ENCODE data around the gene ZCCHC2. TPM values are rescaled to one million over a fixed set of nuclear protein-coding genes. Genes with fewer than 3 reads are reported as not detected.

The ZCCHC2 gene
- total RNA-seq (2014; rRNA removed; shearing (Covaris generic); ENCODE audit: low replicate concordance), result 20.6 and 42.6 TPM in 2 replicates

DNA sequence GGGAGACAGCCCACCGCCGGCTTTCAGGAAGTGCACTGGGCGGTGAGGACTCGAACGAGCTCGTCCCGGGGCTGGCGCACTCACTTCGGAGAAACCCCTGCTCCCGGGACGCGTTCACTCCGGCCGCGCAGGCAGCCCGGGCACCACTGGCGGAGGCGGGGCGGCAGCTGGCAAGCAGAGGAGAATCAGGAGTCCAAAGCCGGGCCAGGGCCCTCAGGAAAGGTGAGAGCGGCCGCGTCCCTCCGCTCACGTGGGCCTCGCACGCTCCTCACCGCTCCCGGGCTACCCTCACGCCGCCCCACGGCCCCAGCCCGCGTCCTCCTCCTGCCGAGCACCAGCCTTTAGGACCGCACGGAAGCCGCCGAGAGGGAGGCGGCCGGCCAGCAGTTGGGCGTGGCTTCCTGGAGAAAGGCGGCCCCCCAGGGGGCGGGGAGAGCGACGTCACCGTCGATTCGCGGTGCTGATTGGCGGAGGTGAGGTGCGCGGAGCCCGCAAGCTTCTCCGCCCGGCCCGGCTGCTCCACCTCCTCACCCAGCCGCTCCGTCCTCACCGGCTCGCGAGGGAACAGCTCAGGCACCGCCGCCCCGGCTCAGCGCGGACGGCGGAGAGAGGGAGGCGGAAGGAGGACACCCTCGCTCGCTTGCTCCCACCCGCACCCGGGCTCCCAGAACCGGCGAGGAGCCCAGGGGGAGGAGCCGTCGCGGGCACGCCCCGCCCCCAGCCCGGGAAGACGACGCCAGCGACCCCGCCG, at the start of gene ZCCHC2:
Gene ZCCHC2, plus strand, starts transcription at position 522 of the 751 bp plus-strand sequence. CDS start 400 bp downstream, outside the sequence.
- Histone ChIP-seq H4K20me1 (ENCODE audit: insufficient read depth, low read depth, low read length) (no peaks in the 10 kb centered on the region), H3K27me3 (ENCODE audit: low read length) (no peaks in the 10 kb centered on the region), H2AFZ (ENCODE audit: low read length) (peak within 1 kb of the TSS; percentile 82), H3K4me1 (ENCODE audit: low read length) (peaks cover 15% of the 10 kb centered on the region), H3K4me3 (ENCODE audit: low read length) (peak within 1 kb of the TSS; percentile 83), H3K36me3 (ENCODE audit: insufficient read depth, low read length) (no peaks in the 10 kb centered on the region), H3K79me2 (ENCODE audit: low read length) (peaks cover 38% of the 10 kb centered on the region), H3K9ac (ENCODE audit: low read length) (peak within 1 kb of the TSS; percentile 94), H3K27ac (ENCODE audit: low read length) (peak within 1 kb of the TSS; percentile 69), H3K9me2 (replicated peaks; ENCODE audit: insufficient read depth, low read length) (no peaks in the 10 kb centered on the region), H3K9me3 (ENCODE audit: low read length) (no peaks in the 10 kb centered on the region), H3K4me2 (ENCODE audit: low read depth, low read length, poor library complexity, severe bottlenecking) (peak within 1 kb of the TSS; percentile 94)
- peak; percentile 99 for DNase-seq

- H3K36me3 ChIP-seq (ENCODE audit: insufficient read depth, low read length), result no peaks in the 10 kb centered on the region
- H2AFZ ChIP-seq (ENCODE audit: low read length), result no peak overlapping the region
- no peak overlapping the region for H3K4me2 ChIP-seq (ENCODE audit: low read depth, low read length, poor library complexity, severe bottlenecking)
- H3K9me2 ChIP-seq (replicated peaks; ENCODE audit: insufficient read depth, low read length), result no peaks in the 10 kb centered on the region
- H3K9me3 ChIP-seq (ENCODE audit: low read length), result peaks cover 11% of the 10 kb centered on the region
- H3K79me2 ChIP-seq (ENCODE audit: low read length), result no peaks in the 10 kb centered on the region
- no peak for DNase-seq
- H3K4me3 ChIP-seq (ENCODE audit: low read length), result no peak overlapping the region
- H3K4me1 ChIP-seq (ENCODE audit: low read length), result no peaks in the 10 kb centered on the region
- H3K27me3 ChIP-seq (ENCODE audit: low read length), result no peaks in the 10 kb centered on the region; the same call in 1 of the 2 replicates
- no peak overlapping the region for H3K9ac ChIP-seq (ENCODE audit: low read length)
- no peaks in the 10 kb centered on the region for H4K20me1 ChIP-seq (ENCODE audit: insufficient read depth, low read depth, low read length)
- no peak overlapping the region for H3K27ac ChIP-seq (ENCODE audit: low read length)
Observed at GRCh38 chr18:62479574-62479973, 43.3 kb upstream of the ZCCHC2 start.

- H3K9me3 ChIP-seq (ENCODE audit: low read length), result peaks cover 11% of the 10 kb centered on the region
- H3K9me2 ChIP-seq (replicated peaks; ENCODE audit: insufficient read depth, low read length), result no peaks in the 10 kb centered on the region
- H4K20me1 ChIP-seq (ENCODE audit: insufficient read depth, low read depth, low read length), result no peaks in the 10 kb centered on the region
- no peaks in the 10 kb centered on the region; the same call in 1 of the 2 replicates for H3K27me3 ChIP-seq (ENCODE audit: low read length)
- H3K79me2 ChIP-seq (ENCODE audit: low read length), result no peaks in the 10 kb centered on the region
- no peak overlapping the region for H2AFZ ChIP-seq (ENCODE audit: low read length)
- no peaks in the 10 kb centered on the region for H3K36me3 ChIP-seq (ENCODE audit: insufficient read depth, low read length)
- DNase-seq, result no peak
- no peaks in the 10 kb centered on the region for H3K4me1 ChIP-seq (ENCODE audit: low read length)
- H3K4me3 ChIP-seq (ENCODE audit: low read length), result no peak overlapping the region
- H3K27ac ChIP-seq (ENCODE audit: low read length), result no peak overlapping the region
- H3K4me2 ChIP-seq (ENCODE audit: low read depth, low read length, poor library complexity, severe bottlenecking), result no peak overlapping the region
- H3K9ac ChIP-seq (ENCODE audit: low read length), result no peak overlapping the region
Observed at GRCh38 chr18:62480927-62481326, 41.9 kb upstream of the ZCCHC2 start.

- Histone ChIP-seq H3K9me3 (ENCODE audit: low read length) (peaks cover 11% of the 10 kb centered on the region), H3K4me2 (ENCODE audit: low read depth, low read length, poor library complexity, severe bottlenecking) (no peak overlapping the region), H3K79me2 (ENCODE audit: low read length) (no peaks in the 10 kb centered on the region), H3K9ac (ENCODE audit: low read length) (no peak overlapping the region), H3K27me3 (ENCODE audit: low read length) (no peaks in the 10 kb centered on the region; the same call in 1 of the 2 replicates), H3K4me1 (ENCODE audit: low read length) (no peaks in the 10 kb centered on the region), H3K27ac (ENCODE audit: low read length) (no peak overlapping the region), H4K20me1 (ENCODE audit: insufficient read depth, low read depth, low read length) (no peaks in the 10 kb centered on the region), H3K9me2 (replicated peaks; ENCODE audit: insufficient read depth, low read length) (no peaks in the 10 kb centered on the region), H3K4me3 (ENCODE audit: low read length) (no peak overlapping the region), H2AFZ (ENCODE audit: low read length) (no peak overlapping the region), H3K36me3 (ENCODE audit: insufficient read depth, low read length) (no peaks in the 10 kb centered on the region)
- DNase-seq, result no peak
Observed at GRCh38 chr18:62484941-62485340, 37.9 kb upstream of the ZCCHC2 start.

DNA sequence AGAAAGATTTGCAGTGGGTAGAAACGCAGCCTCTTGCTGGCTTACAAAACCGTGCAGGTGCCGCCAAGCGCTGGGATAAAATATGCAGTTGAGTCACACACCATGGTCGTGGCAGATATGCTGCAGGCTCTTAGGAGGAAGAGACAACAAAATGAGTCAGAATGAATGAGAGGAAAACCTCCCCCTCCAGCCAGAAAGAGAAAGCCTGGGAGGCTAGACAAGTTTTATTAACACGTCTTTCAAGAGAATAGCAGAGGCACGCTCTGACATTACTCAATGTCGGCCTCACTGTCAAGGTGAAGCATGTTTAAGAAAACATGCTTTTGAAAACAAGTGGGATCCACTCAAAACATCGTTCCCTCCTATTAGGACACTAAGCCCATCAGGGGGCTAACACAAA, 37.1 kb upstream of the ZCCHC2 start:
- no peak for DNase-seq
- Histone ChIP-seq H3K9ac (ENCODE audit: low read length) (no peak overlapping the region), H2AFZ (ENCODE audit: low read length) (no peak overlapping the region)

DNA sequence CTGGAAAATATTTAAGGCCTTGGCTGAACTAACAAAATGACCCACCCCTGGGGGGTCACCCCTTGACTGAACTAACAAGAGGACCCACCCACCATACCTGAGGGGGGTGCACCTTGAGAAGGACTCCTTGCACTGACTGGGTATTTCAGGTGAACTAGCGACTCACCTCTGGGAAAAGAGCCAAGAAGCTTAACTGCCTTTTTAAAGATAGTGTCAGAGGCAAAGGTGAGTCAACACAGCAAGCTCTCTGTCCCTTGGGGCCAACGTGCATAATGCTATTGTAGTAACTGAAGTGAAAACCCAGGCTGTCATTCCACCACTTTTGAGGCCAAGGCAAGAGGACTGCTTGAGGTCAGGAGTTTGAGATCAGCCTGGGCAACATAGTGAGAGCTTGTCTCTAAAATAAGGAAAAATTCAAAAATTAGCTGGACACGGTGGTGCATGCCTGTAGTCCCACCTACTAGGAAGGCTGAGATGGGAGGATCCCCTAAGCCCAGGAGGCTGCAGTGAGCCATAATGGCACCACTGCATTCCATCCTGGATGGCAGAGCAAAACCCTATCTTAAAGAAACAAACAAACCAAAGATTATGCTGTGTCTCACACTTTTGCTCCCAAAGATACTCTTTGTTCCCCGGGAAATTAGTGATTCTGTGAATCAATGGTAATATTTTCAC, 36.4 kb upstream of the ZCCHC2 start:
- H3K9ac ChIP-seq (ENCODE audit: low read length), result no peak overlapping the region
- peaks cover 3% of the 10 kb centered on the region; the same call in 1 of the 2 replicates for H3K9me3 ChIP-seq (ENCODE audit: low read length)
- H3K79me2 ChIP-seq (ENCODE audit: low read length), result no peaks in the 10 kb centered on the region
- no peak for DNase-seq
- no peak overlapping the region for H3K4me2 ChIP-seq (ENCODE audit: low read depth, low read length, poor library complexity, severe bottlenecking)
- no peak overlapping the region for H3K27ac ChIP-seq (ENCODE audit: low read length)
- H4K20me1 ChIP-seq (ENCODE audit: insufficient read depth, low read depth, low read length), result no peaks in the 10 kb centered on the region
- H3K27me3 ChIP-seq (ENCODE audit: low read length), result no peaks in the 10 kb centered on the region
- H3K4me1 ChIP-seq (ENCODE audit: low read length), result no peaks in the 10 kb centered on the region
- no peaks in the 10 kb centered on the region for H3K36me3 ChIP-seq (ENCODE audit: insufficient read depth, low read length)
- no peak overlapping the region for H2AFZ ChIP-seq (ENCODE audit: low read length)
- no peaks in the 10 kb centered on the region for H3K9me2 ChIP-seq (replicated peaks; ENCODE audit: insufficient read depth, low read length)
- H3K4me3 ChIP-seq (ENCODE audit: low read length), result no peak overlapping the region

More for the DNA sequence above, 37.1 kb upstream of the ZCCHC2 start:
- no peak overlapping the region for H3K4me3 ChIP-seq (ENCODE audit: low read length)
- H3K27ac ChIP-seq (ENCODE audit: low read length), result no peak overlapping the region
- H3K36me3 ChIP-seq (ENCODE audit: insufficient read depth, low read length), result no peaks in the 10 kb centered on the region
- no peaks in the 10 kb centered on the region for H3K79me2 ChIP-seq (ENCODE audit: low read length)
- H3K4me1 ChIP-seq (ENCODE audit: low read length), result no peaks in the 10 kb centered on the region
- H3K9me2 ChIP-seq (replicated peaks; ENCODE audit: insufficient read depth, low read length), result no peaks in the 10 kb centered on the region
- H3K4me2 ChIP-seq (ENCODE audit: low read depth, low read length, poor library complexity, severe bottlenecking), result no peak overlapping the region
- peaks cover 10% of the 10 kb centered on the region for H3K9me3 ChIP-seq (ENCODE audit: low read length)
- H3K27me3 ChIP-seq (ENCODE audit: low read length), result no peaks in the 10 kb centered on the region; the same call in 1 of the 2 replicates
- no peaks in the 10 kb centered on the region for H4K20me1 ChIP-seq (ENCODE audit: insufficient read depth, low read depth, low read length)

DNA sequence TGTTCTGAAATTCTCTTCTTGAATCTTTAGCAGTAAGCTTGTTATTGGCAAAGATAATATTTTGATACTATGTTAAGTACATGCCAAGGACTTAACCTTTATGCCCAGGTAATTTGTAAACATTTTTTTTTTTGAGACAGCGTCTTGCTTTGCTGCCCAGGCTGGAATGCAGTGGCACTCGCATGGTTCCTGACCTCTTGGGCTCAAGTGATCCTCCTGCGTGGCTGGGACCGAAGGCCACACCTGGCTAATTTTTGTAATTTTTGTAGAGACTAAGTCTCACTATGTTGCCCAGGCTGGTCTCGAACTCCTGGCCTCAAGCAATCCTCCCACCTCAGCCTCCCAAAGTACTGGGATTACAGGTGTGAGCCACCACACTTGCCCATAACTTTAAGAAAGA, 35.7 kb upstream of the ZCCHC2 start:
- H3K4me2 ChIP-seq (ENCODE audit: low read depth, low read length, poor library complexity, severe bottlenecking), result no peak overlapping the region
- H3K79me2 ChIP-seq (ENCODE audit: low read length), result no peaks in the 10 kb centered on the region
- no peaks in the 10 kb centered on the region for H4K20me1 ChIP-seq (ENCODE audit: insufficient read depth, low read depth, low read length)
- no peak overlapping the region for H3K27ac ChIP-seq (ENCODE audit: low read length)
- DNase-seq, result no peak
- H3K9me2 ChIP-seq (replicated peaks; ENCODE audit: insufficient read depth, low read length), result no peaks in the 10 kb centered on the region
- H3K4me1 ChIP-seq (ENCODE audit: low read length), result no peaks in the 10 kb centered on the region
- no peaks in the 10 kb centered on the region for H3K9me3 ChIP-seq (ENCODE audit: low read length)
- no peak overlapping the region for H2AFZ ChIP-seq (ENCODE audit: low read length)
- no peaks in the 10 kb centered on the region for H3K36me3 ChIP-seq (ENCODE audit: insufficient read depth, low read length)
- no peak overlapping the region for H3K4me3 ChIP-seq (ENCODE audit: low read length)
- no peaks in the 10 kb centered on the region for H3K27me3 ChIP-seq (ENCODE audit: low read length)
- H3K9ac ChIP-seq (ENCODE audit: low read length), result no peak overlapping the region

DNA sequence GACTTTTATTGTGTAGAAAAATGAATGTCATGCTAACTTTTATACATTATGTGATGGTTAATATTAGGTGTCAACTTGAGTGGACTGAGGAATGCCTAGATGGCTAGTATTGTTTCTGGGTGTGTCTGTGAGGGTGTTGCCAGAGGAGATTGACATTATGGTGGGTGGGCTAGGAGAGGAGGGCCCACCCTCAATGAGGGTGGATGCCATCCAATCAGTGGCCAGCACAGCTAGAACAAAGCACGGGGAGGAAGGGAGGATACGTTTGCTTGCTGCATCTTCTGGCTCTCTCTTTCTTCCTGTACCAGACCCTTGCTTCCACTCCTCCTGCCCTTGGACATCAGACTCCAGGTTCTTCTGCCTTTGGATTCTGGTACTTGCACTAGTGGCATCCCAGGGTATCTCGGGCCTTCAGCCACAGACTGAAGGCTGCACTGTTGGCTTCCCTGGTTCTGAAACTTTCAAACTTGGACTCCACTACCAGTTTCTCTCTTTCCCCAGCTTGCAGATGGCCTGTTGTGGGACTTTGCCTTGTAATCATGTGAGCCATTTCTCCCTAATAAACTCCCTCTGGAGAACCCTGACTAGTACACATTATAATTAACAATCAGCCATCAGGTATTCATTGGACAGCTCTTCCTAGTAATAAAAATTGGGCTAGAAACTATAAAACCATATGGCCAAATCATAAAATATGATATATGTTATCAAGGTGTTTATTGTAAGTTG, 31.7 kb upstream of the ZCCHC2 start:
- no peak overlapping the region for H3K27ac ChIP-seq (ENCODE audit: low read length)
- no peak overlapping the region for H3K4me3 ChIP-seq (ENCODE audit: low read length)
- no peak for DNase-seq
- H3K36me3 ChIP-seq (ENCODE audit: insufficient read depth, low read length), result no peaks in the 10 kb centered on the region
- no peaks in the 10 kb centered on the region for H4K20me1 ChIP-seq (ENCODE audit: insufficient read depth, low read depth, low read length)
- H3K79me2 ChIP-seq (ENCODE audit: low read length), result no peaks in the 10 kb centered on the region
- H3K27me3 ChIP-seq (ENCODE audit: low read length), result no peaks in the 10 kb centered on the region
- no peak overlapping the region for H2AFZ ChIP-seq (ENCODE audit: low read length)
- no peaks in the 10 kb centered on the region for H3K9me2 ChIP-seq (replicated peaks; ENCODE audit: insufficient read depth, low read length)
- H3K9ac ChIP-seq (ENCODE audit: low read length), result no peak overlapping the region
- no peaks in the 10 kb centered on the region for H3K4me1 ChIP-seq (ENCODE audit: low read length)
- no peaks in the 10 kb centered on the region for H3K9me3 ChIP-seq (ENCODE audit: low read length)
- no peak overlapping the region for H3K4me2 ChIP-seq (ENCODE audit: low read depth, low read length, poor library complexity, severe bottlenecking)
